CD4-positive, alpha-beta memory T cell (primary cell): ENCODE measurements around the gene ELAPOR1. TPM values are rescaled to one million over a fixed set of nuclear protein-coding genes. Genes with fewer than 3 reads are reported as not detected.

ENCODE experiments used
- CTCF ChIA-PET: fragments of 350-600 bp; sonication (Branson Sonifier 250); formaldehyde crosslinking; loops from one replicate; lab custom pipeline; 2021; ENCODE audit warnings: inconsistent platforms; ENCODE audit not compliant: partially characterized antibody; lab: Charles Lee
- POLR2A ChIA-PET: fragments of 350-600 bp; sonication (Branson Sonifier 250); formaldehyde crosslinking; loops from one replicate; lab custom pipeline; 2021; ENCODE audit not compliant: partially characterized antibody; lab: Charles Lee
- DNase-seq, 5 donors: peaks; one replicate each; pipeline versions ENCODE4 v3.0.0 to v3.0.0-alpha.2; 2020 to 2022; ENCODE audit warnings: mixed read lengths in 1 of 5
- H3K27ac ChIP-seq: one replicate; pipeline ENCODE4 v1.7.0; 2013; ENCODE audit warnings: low read depth, low read length
- H3K27me3 ChIP-seq: 2 replicates; pipeline ENCODE4 v1.7.0; 2013; ENCODE audit warnings: mild to moderate bottlenecking, low read length, moderate library complexity; ENCODE audit not compliant: insufficient read depth
- H3K36me3 ChIP-seq: 2 replicates; pipeline ENCODE4 v1.7.0; 2013; ENCODE audit warnings: mild to moderate bottlenecking, low read length, moderate library complexity; ENCODE audit not compliant: insufficient read depth
- H3K4me1 ChIP-seq: 2 replicates; pipeline ENCODE4 v1.7.0; 2013; ENCODE audit warnings: mild to moderate bottlenecking, low read length, moderate library complexity; ENCODE audit not compliant: insufficient read depth
- H3K4me3 ChIP-seq, 2 donors: one replicate each; pipeline ENCODE4 v1.7.0; 2013; ENCODE audit warnings: low read length in 2 of 2, mild to moderate bottlenecking in 1 of 2
- H3K9me3 ChIP-seq, 2 donors: one replicate each; pipeline ENCODE4 v1.7.0; 2013; ENCODE audit warnings: low read length in 2 of 2, control low read depth in 1 of 2; ENCODE audit not compliant: control insufficient read depth in 1 of 2
- H3K27ac Mint-ChIP-seq, 7 donors: one replicate each; pipeline ENCODE4 v1.8.0; 2020 to 2021; ENCODE audit warnings: mixed read lengths in 7 of 7, mild to moderate bottlenecking in 6 of 7, inconsistent platforms in 3 of 7, moderate library complexity in 3 of 7
- H3K27me3 Mint-ChIP-seq, 2 donors: one replicate each; pipeline ENCODE4 v1.8.0; 2020 to 2021; ENCODE audit warnings: mixed read lengths in 2 of 2
- H3K36me3 Mint-ChIP-seq, 2 donors: one replicate each; pipeline ENCODE4 v1.8.0; 2020 to 2021; ENCODE audit warnings: mixed read lengths in 2 of 2, inconsistent platforms in 1 of 2, mild to moderate bottlenecking in 1 of 2
- H3K4me1 Mint-ChIP-seq, 4 donors: one replicate each; pipeline ENCODE4 v1.8.0; 2020 to 2021; ENCODE audit warnings: mixed read lengths in 4 of 4, mild to moderate bottlenecking in 1 of 4
- H3K4me3 Mint-ChIP-seq, 8 donors: one replicate each; pipeline ENCODE4 v1.8.0; 2020 to 2021; ENCODE audit warnings: mixed read lengths in 8 of 8, mild to moderate bottlenecking in 7 of 8, moderate library complexity in 6 of 8, inconsistent platforms in 3 of 8
- H3K9me3 Mint-ChIP-seq, 8 donors: one replicate each; pipeline ENCODE4 v1.8.0; 2020 to 2021; ENCODE audit warnings: mixed read lengths in 8 of 8, mild to moderate bottlenecking in 5 of 8, inconsistent platforms in 3 of 8, moderate library complexity in 1 of 8
- intact Hi-C: fragments of 100-400 bp; cut with micrococcal nuclease; formaldehyde crosslinking; loops from one replicate; pipeline ENCODE4 v1.15.1; 2023
- polyA plus RNA-seq, 2 donors: library from polyadenylated mRNA; unstranded; fragments of 300-500 nt; fragmentation: Illumina TruSeq; gene quantifications; one replicate each; pipeline ENCODE4 v1.2.3, GENCODE V29; 2021
- total RNA-seq, 2 experiments: library from RNA; stranded (reverse); gene quantifications; one replicate each; pipeline ENCODE4 v1.2.3, GENCODE V29; 2021

Gene ELAPOR1
- total and polyA plus RNA-seq, 4 experiments from 2014 or later: 13.7 to 17.8 (median 15.2) TPM

DNA sequence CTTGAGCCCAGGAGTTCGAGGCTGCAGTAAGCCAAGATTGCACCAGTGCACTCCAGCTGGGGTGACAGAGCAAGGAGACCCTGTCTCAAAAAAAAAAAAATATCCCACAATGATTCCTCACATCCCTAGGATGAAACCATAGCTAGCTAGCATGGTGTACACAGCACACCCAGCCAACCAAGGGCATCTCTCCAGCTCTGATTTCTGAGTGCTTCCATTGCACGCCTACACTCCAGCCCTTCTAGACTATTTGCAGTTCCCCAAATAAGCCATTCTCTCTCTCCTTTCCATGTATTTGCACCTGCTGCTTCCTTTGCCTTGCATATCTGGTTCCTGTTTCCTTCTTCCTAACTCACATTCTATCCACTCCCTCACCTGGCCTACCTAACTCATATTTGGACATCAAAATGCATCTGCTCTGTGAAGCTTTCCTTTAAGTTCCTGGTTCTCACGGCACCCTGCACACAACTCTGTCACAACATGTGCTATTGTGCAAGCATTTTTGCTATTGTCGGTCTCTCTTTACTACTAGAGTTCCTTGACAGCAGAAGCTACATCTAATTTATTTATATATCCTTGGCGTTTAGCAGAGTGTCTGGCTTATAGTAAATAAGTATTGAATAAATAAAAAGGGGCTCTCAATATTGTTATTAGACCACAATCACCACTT lies 2.4 kb upstream of the ELAPOR1 start:
- Mint-ChIP-seq H3K4me3 (peak overlapping the region in 1 of 8 donors; percentile 86), H3K27ac (peak overlapping the region in 6 of 7 donors; percentile 94 to 99 (median 98)), H3K36me3 (peaks cover 0 to 8% of the 10 kb centered on the region in 2 donors), H3K9me3 (peaks cover 0 to 11% (median 0%) of the 10 kb centered on the region in 8 donors), H3K4me1 (peaks cover 21 to 35% (median 27%) of the 10 kb centered on the region in 4 donors), H3K27me3 (peaks cover 0 to 2% of the 10 kb centered on the region in 2 donors)
- Histone ChIP-seq H3K4me1 (peaks cover 24% of the 10 kb centered on the region), H3K9me3 (no peaks in the 10 kb centered on the region), H3K27ac (peak overlapping the region; percentile 61), H3K36me3 (no peaks in the 10 kb centered on the region), H3K4me3 (no peak overlapping the region), H3K27me3 (no peaks in the 10 kb centered on the region)
- intact Hi-C loops: loop anchor here (1.0 to 10.0 kb wide), 8 partner anchors 11 to 547 kb away; partner anchors contain the start of genes CLCC1, EEIG2, PRPF38B and WDR47
- no peak for DNase-seq
- CTCF ChIA-PET: interaction anchor here (0.6 to 9.4 kb wide), 13 partner anchors 10 to 437 kb away, joined by 3 to 150 read pairs (median 6); partner anchors contain the start of genes GNAI3 and TMEM167B
- POLR2A ChIA-PET: interaction anchor here (0.7 to 9.1 kb wide), 5 partner anchors 10 to 102 kb away, joined by 3 to 171 read pairs (median 20); partner anchors contain the start of genes SARS1, TAF13 and TMEM167B

DNA sequence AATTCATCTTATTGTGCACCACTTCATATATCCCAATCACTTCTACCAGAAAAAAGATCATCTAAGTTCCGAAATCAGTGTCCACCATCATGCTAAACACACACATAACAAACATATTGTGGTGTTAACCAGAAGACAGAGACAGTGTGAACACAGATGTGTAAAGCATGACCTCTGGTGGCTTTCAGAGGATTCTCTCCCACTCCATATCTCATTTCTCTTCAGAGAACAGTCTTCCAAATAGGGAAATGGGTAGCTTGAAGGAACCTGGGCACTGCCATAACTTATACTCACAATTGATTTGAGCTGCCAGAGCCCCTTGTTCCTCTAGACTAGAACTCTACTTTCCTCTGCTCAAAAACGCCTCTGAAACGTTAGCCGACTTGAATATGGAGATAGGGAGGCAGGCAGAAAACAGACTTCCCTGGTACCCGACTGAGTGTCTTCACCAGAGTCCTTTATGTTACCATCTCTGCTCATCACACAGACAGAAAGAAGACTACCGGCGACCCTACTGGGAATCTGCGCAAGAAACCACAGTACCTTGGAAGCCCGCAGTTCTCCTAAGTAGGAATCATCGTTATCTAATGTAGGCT lies 1.8 kb upstream of the ELAPOR1 start:
- Histone ChIP-seq H3K36me3 (no peaks in the 10 kb centered on the region), H3K4me1 (peaks cover 24% of the 10 kb centered on the region), H3K27me3 (no peaks in the 10 kb centered on the region), H3K9me3 (no peaks in the 10 kb centered on the region), H3K4me3 (no peak overlapping the region), H3K27ac (peak overlapping the region; percentile 61)
- Mint-ChIP-seq H3K27me3 (peaks cover 0 to 2% of the 10 kb centered on the region in 2 donors), H3K36me3 (peaks cover 0 to 8% of the 10 kb centered on the region in 2 donors), H3K9me3 (peaks cover 0 to 11% (median 0%) of the 10 kb centered on the region in 8 donors), H3K4me1 (peaks cover 21 to 35% (median 27%) of the 10 kb centered on the region in 4 donors), H3K4me3 (peak overlapping the region; percentile 27 to 94 (median 89)), H3K27ac (peak overlapping the region; percentile 94 to 99 (median 98))
- intact Hi-C loops: loop anchor here (1.0 to 10.0 kb wide), 8 partner anchors 12 to 547 kb away; partner anchors contain the start of genes CLCC1, EEIG2, PRPF38B and WDR47
- ChIA-PET CTCF (interaction anchor here (0.9 to 9.4 kb wide), 23 partner anchors 9 to 436 kb away, joined by 3 to 150 read pairs (median 5); partner anchors contain the start of genes CLCC1, GNAI3, TAF13 and TMEM167B), POLR2A (interaction anchor here (0.9 to 9.1 kb wide), 6 partner anchors 11 to 149 kb away, joined by 3 to 171 read pairs (median 18); partner anchors contain the start of genes CLCC1, SARS1, TAF13 and TMEM167B)
- DNase-seq: peak in 4 of 5 donors; percentile 24 to 34 (median 30)

DNA sequence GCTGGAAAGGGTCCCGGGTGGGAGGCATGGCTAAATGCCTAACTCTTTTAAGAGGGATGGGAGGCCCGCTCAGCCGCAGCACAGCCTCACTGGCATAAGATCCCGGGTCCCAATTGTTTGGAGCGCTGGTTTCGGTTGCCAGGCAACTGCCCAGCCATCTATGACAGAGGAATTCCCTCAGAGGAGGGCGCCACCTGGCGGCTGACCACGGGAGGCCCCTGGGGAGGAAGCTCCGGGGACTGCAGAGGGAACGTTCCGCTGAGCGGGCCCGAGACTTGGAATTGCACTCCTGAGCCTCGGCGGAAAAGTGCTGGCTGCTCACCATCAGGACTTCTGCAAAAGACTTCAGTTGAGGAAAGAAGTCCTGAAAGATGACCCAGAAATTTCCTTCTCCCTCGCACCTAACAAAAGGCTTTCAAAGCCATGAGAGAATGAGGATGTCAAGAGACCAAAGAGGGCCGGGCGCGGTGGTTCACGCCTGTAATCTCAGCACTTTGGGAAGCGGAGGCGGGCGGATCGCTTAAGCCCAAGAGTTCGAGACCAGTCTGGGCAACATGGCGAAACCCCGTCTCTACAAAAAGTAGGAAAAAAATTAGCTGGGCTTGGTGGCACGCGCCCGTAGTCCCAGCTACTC lies 1.1 kb upstream of the ELAPOR1 start:
- ChIA-PET POLR2A (interaction anchor here (0.6 to 9.1 kb wide), 10 partner anchors 12 to 421 kb away, joined by 3 to 171 read pairs (median 8); partner anchors contain the start of genes CLCC1, PRPF38B, PSMA5 and PSRC1), CTCF (interaction anchor here (0.6 to 9.4 kb wide), 26 partner anchors 8 to 436 kb away, joined by 3 to 150 read pairs (median 4); partner anchors contain the start of genes CLCC1, GNAI3, TAF13 and TMEM167B)
- peaks cover 23 to 35% (median 28%) of the 10 kb centered on the region in 4 donors for H3K4me1 Mint-ChIP-seq
- peaks cover 0 to 9% of the 10 kb centered on the region in 2 donors for H3K36me3 Mint-ChIP-seq
- H3K4me3 Mint-ChIP-seq: peak overlapping the region; percentile 86 to 94 (median 90)
- peak; percentile 86 to 89 (median 87) for DNase-seq
- H3K27ac Mint-ChIP-seq: peak overlapping the region; percentile 94 to 99 (median 98)
- H3K9me3 ChIP-seq: no peaks in the 10 kb centered on the region
- H3K4me1 ChIP-seq: peaks cover 24% of the 10 kb centered on the region
- no peaks in the 10 kb centered on the region for H3K27me3 ChIP-seq
- H3K4me3 ChIP-seq: peak overlapping the region in 1 of 2 donors; percentile 64
- peaks cover 0 to 11% (median 0%) of the 10 kb centered on the region in 8 donors for H3K9me3 Mint-ChIP-seq
- peaks cover 0 to 2% of the 10 kb centered on the region in 2 donors for H3K27me3 Mint-ChIP-seq
- peak overlapping the region; percentile 61 for H3K27ac ChIP-seq
- intact Hi-C loops: loop anchor here (1.0 to 10.0 kb wide), 10 partner anchors 12 to 548 kb away; partner anchors contain the start of genes ATXN7L2, CLCC1, EEIG2 and PRPF38B
- no peaks in the 10 kb centered on the region for H3K36me3 ChIP-seq

DNA sequence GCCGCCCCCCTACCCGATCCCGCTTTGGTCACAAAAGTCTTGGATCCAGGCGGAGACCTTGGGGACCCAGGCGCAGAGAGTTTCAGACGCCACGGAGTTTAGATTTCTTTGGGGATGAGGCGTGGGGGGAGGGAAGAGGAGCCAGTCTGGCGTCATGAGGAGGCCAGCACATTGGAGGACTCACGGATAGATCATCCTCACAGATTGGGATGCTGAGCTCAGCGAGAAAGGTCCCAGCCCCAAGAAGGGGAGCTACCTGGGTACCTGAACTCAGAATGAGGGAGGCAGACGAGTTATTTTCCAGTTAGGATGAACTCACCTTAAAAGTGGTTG lies 393 bp downstream of the ELAPOR1 start:
- Mint-ChIP-seq H3K27me3 (peaks cover 0 to 2% of the 10 kb centered on the region in 2 donors), H3K27ac (peak overlapping the region; percentile 91 to 99 (median 94)), H3K36me3 (peaks cover 7 to 9% of the 10 kb centered on the region in 2 donors), H3K4me1 (peaks cover 26 to 35% (median 28%) of the 10 kb centered on the region in 4 donors), H3K9me3 (peaks cover 0 to 11% (median 0%) of the 10 kb centered on the region in 8 donors), H3K4me3 (peak overlapping the region; percentile 86 to 94 (median 90))
- intact Hi-C loops: loop anchor here (2.0 to 10.0 kb wide), 3 partner anchors 312 to 550 kb away; partner anchors contain the start of genes EEIG2 and PSMA5
- Histone ChIP-seq H3K4me1 (peaks cover 24% of the 10 kb centered on the region), H3K9me3 (no peaks in the 10 kb centered on the region), H3K27ac (peak overlapping the region; percentile 44), H3K4me3 (peak overlapping the region; percentile 59 to 64), H3K36me3 (no peaks in the 10 kb centered on the region), H3K27me3 (no peaks in the 10 kb centered on the region)
- POLR2A ChIA-PET: interaction anchor here (0.6 to 9.1 kb wide), 10 partner anchors 13 to 468 kb away, joined by 3 to 171 read pairs (median 9); partner anchors contain the start of genes PRPF38B, PSRC1, SARS1 and TAF13
- CTCF ChIA-PET: interaction anchor here (0.8 to 9.4 kb wide), 7 partner anchors 13 to 285 kb away, joined by 3 to 150 read pairs (median 3); partner anchors contain the start of gene WDR47
- DNase-seq: no peak

DNA sequence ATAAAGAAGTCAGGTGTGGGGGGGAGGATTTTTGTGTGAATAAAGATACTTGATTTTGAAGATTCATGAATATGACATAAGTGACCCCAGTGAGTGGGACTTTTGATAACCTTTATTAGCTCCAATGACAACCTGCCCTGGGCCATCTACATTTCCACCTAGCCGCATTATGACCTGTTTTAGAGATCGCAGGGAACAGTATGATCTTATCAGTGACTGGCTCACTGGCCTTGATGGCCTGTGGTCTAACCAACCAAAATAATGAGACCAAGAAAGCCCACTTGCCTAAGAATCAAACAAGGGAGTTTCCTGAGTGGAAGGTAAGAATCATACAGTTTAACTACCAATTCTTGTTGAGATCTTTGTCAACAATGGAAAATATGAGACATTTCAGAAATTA lies 1.8 kb downstream of the ELAPOR1 start:
- Histone ChIP-seq H3K27ac (no peak overlapping the region), H3K9me3 (no peaks in the 10 kb centered on the region), H3K4me1 (peaks cover 24% of the 10 kb centered on the region), H3K36me3 (no peaks in the 10 kb centered on the region), H3K4me3 (no peak overlapping the region), H3K27me3 (no peaks in the 10 kb centered on the region)
- H3K4me1 Mint-ChIP-seq: peaks cover 26 to 35% (median 28%) of the 10 kb centered on the region in 4 donors
- peaks cover 9 to 12% of the 10 kb centered on the region in 2 donors for H3K36me3 Mint-ChIP-seq
- intact Hi-C loops: loop anchor here (2.0 to 10.0 kb wide), 2 partner anchors 311 to 551 kb away; partner anchors contain the start of genes EEIG2 and PSMA5
- peaks cover 0 to 11% (median 0%) of the 10 kb centered on the region in 8 donors for H3K9me3 Mint-ChIP-seq
- ChIA-PET POLR2A (interaction anchor here (9.1 kb wide), 1 partner anchor 15 kb away, joined by 171 read pairs; no protein-coding TSS in a partner anchor), CTCF (interaction anchor here (2.1 to 9.4 kb wide), 2 partner anchors 15 to 27 kb away, joined by 6 to 150 read pairs; no protein-coding TSS in a partner anchor)
- H3K27ac Mint-ChIP-seq: peak overlapping the region in 3 of 7 donors; percentile 1 to 39 (median 4)
- H3K27me3 Mint-ChIP-seq: peaks cover 0 to 2% of the 10 kb centered on the region in 2 donors
- no peak for DNase-seq
- H3K4me3 Mint-ChIP-seq: peak overlapping the region in 1 of 8 donors; percentile 39

DNA sequence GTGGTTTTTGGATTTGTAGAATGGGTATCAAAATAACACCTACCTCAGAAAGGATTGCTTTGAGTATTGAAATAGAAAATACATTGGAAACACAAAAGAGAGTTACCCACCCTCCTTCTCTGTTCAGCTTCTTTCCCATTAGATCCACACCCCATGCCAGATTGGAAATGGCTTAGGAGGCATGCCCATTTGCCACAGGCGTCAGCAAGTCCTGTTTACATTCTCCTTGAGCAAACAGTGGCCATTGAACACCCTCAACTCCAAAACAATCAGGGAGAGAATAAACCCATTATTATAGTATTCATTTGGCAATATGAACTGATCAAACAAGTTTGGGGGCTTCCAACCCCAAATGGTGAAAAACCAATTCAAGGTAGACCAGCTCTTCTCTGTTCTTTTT lies 2.4 kb downstream of the ELAPOR1 start:
- H3K4me3 Mint-ChIP-seq: no peak overlapping the region
- Histone ChIP-seq H3K9me3 (no peaks in the 10 kb centered on the region), H3K4me3 (no peak overlapping the region), H3K36me3 (no peaks in the 10 kb centered on the region), H3K27ac (no peak overlapping the region), H3K4me1 (peaks cover 24% of the 10 kb centered on the region), H3K27me3 (no peaks in the 10 kb centered on the region)
- peaks cover 9 to 12% of the 10 kb centered on the region in 2 donors for H3K36me3 Mint-ChIP-seq
- no peak for DNase-seq
- peak overlapping the region in 1 of 7 donors; percentile 39 for H3K27ac Mint-ChIP-seq
- intact Hi-C loops: loop anchor here (10.0 kb wide), 1 partner anchor 551 kb away; the partner anchor contains the start of gene EEIG2
- peaks cover 26 to 35% (median 28%) of the 10 kb centered on the region in 4 donors for H3K4me1 Mint-ChIP-seq
- peaks cover 0 to 2% of the 10 kb centered on the region in 2 donors for H3K27me3 Mint-ChIP-seq
- POLR2A ChIA-PET: interaction anchor here (0.6 to 9.1 kb wide), 2 partner anchors 15 to 484 kb away, joined by 3 to 171 read pairs; no protein-coding TSS in a partner anchor
- CTCF ChIA-PET: interaction anchor here (0.6 to 9.4 kb wide), 2 partner anchors 15 to 369 kb away, joined by 3 to 150 read pairs; no protein-coding TSS in a partner anchor
- H3K9me3 Mint-ChIP-seq: peaks cover 0 to 11% (median 0%) of the 10 kb centered on the region in 8 donors
